Mucosa of gallbladder (tissue), 1 donor: ENCODE results near the gene SLC17A9. TPM values are rescaled to one million over a fixed set of nuclear protein-coding genes. Genes with fewer than 3 reads are reported as not detected.

Source experiments
- DNase-seq: peaks from one replicate; pipeline ENCODE4 v3.0.0-alpha.2; 2020; ENCODE audit warnings: low spot score
- total RNA-seq: library from RNA; stranded (reverse); gene quantifications from one replicate; pipeline ENCODE4 v1.2.1, GENCODE V29; 2021
- donor health status: DM: no; HTN: no; CAD: no.

Gene SLC17A9
- total RNA-seq, 1 donor from 2014 or later, result 19.8 TPM

DNA sequence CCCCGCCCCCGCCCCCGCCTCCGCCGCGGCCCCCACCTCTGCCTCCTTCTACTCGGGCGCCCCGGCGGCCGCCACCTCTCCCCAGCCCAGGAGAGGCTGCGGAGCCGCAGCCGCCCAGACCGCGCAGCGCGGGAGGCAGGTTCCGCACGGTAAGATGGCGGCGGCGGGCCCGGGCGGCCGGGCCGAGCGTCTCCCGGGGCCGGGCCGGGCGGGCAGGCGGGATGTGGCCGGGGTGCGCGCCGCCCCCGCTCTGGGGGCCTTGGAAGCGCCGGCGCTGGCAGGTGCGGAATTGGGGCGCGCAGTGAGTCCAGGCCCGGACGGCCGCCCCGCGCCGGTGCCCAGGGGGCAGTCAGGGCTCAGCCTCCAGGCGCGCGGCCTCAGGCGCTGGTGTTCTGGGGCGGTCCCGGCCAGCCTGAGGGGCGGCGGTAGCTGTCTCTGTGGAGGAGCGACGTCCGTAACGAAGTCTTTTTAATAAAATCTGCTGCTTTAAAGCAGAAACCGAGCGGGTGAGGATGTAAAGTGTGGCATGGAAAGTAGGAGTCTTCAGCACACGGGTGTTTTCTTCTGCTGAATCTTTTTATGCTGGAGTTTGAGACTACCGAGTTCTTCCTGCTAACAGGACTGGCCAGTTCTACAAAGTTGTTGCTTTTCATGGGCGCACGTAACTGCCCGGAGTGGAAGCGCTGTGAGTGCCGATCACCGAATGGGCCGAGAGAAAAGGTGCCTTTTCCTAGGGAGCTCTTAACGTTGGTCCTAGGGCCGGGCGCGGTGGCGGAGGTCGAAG is 14.2 kb upstream of the SLC17A9 start, which contains the start of gene GID8:
Gene GID8 (plus strand): TSS at position 43 of the 784 bp plus-strand sequence. CDS start 3,356 bp downstream, outside the sequence.
- DNase-seq, result no peak

DNA sequence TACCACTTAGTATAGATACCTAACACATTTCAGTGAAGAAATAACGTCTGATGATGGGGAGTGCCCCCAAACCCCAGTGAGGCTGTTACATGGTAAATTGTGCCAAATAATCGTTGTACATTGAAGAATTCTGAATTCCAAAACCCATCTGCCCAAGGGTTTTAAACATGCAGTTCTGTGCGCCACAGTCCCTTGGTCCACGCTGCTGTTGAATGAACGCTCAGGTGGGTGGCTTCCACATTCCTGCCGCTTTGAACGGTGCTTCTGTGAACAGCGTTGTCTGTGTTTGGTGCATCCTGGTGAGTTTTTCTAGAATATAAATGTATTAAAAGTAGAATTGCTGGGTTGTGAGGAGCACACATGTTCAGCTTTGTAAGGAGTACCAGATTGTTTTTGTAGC is 11.6 kb upstream of the SLC17A9 start:
- DNase-seq, result no peak

DNA sequence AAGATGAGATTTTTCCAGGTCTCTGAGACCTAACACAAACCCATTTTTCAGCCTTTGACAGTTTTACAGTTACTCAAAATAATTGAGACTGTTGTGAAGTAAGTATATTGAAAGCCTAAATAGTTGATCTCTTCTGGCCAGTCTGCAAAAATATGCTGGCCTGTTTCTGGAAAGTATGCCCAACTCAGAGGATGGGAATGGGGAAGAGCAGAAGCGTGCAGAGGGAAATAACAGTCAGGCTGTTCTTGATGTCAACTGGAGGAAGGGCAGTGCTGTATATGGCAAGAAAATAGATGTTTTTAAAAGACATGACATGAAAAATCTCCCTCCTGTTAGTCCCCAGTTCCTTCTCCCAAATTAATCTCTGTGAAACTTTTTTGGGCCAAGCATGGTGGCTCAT is 10.7 kb upstream of the SLC17A9 start:
- no peak for DNase-seq

DNA sequence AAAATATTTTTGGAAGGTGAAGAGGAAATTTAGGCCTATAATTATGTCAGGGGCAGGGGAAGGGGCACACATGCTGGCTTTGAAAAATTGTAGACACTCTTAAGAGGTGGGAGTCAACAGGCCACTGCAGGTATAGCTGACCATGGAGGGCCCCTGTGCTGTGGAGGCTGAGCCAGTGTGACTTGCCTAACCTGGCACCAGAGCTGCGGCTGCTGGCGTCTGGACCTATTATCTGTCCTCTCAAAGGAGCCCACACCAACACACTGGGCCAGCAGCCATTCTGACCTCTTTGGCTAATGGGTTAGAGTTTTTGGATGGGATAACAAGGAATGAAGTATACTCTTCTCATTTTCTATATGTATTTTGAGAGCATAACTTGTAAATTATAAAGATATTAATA is 10.1 kb upstream of the SLC17A9 start:
- no peak for DNase-seq

DNA sequence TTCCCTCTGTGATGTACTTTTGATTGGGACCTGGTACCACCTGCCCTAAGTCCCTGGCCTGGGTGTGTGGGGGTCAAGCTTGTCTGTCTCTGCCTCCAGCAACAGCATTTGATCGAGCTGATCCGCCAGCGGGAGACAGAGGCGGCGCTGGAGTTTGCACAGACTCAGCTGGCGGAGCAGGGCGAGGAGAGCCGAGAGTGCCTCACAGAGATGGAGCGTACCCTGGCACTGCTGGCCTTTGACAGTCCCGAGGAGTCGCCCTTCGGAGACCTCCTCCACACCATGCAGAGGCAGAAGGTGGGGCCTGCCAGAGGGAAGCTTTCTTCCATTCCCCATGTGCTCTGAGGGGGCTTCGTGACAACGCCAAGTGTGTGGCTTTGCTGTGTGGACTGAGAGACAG is 9.1 kb upstream of the SLC17A9 start:
- DNase-seq, result no peak

DNA sequence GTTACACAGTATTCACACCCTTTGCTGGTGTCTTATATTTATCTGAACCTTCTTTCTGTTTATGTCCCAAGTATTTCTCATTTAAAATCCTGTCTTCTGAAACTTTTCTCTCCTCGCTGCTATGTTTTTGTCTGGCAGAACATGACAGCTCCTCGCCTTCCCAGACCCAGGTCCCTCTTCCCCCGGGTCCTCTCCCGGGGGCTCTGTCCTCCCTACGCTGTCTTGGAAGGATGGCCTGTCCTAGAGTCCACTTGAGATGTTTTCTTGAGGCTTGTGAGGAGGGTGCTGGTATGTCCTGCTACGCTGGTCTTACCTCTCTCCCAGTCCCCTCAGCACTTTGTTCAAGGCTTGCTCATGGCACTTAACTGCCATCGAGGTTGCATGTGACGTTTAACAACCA is 8.3 kb upstream of the SLC17A9 start:
- no peak for DNase-seq

DNA sequence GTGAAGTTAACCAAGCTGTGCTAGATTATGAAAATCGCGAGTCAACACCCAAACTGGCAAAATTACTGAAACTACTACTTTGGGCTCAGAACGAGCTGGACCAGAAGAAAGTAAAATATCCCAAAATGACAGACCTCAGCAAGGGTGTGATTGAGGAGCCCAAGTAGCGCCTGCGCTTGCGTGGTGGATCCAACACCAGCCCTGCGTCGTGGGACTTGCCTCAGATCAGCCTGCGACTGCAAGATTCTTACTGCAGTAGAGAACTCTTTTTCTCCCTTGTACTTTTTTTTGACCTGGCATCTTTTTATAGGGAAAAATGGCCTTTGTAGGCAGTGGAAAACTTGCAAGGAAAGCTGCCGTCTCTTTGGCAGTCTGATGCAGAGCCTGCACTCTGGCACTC is 7.8 kb upstream of the SLC17A9 start:
- no peak for DNase-seq

DNA sequence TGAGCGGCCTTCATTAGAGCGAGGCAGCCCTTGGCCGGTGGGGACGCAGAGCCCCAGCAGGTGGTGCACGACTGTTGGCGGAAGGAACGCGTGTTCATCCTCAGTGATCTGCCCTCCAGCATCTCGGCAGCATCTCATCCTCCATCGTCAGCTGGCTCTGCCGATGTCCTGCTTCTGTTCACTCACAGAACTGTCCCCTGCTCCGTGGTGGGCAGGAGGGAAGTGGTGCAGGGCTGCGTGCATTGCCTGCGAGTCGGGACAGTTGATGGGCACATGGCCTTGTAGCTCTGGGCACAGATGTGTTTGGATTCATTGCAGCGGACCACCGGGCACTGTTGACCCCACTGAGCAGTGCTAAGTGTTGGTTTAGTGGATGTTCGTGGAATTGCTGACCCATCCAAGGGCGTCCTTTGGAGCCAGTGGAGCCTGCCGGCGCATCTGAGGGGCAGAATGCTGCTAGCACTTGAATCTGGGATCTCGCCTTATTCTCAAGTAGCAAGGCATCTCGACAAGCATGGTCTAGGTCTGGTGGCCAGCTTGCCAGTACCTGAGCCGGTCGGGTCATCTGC is 6.7 kb upstream of the SLC17A9 start:
- DNase-seq, result no peak

DNA sequence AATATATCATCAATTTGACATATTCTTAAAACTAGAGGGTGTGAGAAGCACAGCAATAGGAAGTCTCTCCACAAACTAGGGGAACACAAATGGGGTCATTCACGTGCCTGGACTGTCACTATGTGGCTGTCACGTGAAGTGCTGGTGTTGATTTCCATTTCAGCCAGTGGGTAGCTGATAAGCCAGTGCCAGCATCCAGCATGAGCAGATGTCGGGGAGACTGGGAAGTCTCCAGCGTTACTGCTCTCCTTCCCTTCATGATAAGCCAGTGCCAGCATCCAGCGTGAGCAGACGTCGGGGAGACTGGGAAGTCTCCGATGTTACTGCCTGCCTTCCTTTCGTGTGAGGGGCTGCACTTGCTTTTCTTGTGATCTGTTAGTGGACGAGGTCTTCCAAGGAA is 5.6 kb upstream of the SLC17A9 start:
- no peak for DNase-seq

DNA sequence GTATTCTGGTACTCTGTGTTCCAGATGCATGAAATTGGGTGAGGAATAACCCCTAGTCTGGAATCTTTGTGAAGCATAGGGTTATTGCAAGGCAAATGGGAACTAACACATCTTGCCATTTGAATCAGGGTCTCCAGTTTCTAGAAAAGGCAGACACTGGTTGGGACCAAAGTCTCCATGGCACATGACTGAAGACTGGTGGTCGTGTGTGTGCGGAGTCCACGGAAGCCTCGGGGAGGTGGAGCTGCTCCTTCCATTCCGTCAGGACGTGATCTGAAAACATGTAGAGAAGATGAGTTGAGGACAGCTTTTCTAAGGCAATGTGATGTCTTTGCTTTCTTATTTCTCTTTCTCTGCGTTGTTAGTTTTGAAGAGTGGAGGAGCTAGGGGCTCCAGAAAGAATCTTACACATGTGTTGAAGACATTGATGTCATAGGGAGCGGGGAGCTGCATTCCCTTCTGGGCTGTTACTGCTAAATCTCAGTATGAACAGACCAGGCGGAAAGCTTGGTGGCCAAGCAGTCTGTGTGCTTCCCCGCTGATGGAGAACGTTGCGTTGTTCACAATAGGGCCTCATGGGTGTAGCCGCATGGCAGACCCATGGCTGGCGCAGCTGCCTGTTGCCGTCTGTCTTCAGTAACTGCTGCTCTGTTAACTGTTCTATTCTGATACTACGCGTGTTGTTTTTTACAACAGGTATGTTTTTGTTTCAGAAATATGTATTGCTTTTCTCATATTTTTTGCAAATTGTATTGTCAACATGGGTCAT is 4.8 kb upstream of the SLC17A9 start:
- no peak for DNase-seq

DNA sequence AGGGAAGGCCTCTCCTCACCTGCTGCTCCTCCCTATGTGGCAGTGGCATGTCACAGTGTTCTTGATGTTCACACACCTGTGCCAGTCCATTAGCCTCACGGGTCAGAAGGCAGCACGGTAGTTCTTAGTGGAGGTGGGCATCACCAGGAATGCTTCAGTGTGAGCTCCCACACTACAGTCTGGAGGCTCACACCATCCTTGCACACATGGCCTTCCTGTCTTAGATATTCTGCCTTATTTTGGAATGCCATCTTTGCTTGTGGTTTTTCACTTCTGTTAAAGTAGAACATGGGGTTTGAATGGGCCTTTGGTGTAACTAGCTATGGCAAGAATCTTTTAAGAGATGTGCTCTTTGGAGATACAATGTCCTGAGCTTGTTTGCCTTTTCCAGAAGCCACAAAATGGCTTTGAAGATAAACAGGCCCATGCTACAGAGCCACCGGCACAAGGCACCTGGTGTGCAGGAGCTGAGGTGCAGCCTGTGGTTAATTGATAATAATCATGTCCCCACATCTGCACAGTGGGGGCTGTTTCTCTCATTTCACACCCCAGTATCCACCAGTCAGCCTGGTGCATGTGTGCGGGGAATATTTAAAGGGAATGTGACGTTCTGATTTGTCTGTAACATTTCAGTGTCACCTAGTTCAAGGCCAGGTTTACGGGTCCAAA is 3.2 kb upstream of the SLC17A9 start:
- DNase-seq, result no peak

DNA sequence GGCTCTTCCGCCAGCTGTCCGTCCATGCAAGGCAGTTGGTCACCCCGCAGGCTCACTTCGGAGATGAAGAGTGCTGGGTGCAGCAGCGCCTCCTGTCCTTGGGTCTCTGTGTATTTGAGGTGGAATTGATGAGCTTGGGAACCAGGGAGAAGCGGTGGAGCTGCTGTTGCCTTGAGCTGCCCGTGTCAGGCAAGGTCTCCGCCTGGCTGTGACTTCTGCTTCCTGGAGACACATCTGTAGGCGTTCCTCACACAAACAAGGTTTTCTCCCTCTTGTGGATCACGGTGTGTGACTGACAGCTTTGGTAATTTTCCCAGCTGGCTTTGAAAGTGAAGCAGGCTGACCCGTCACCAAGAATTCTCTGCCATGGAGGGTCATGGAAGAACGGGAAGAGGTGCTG is 2.5 kb upstream of the SLC17A9 start:
- no peak for DNase-seq

DNA sequence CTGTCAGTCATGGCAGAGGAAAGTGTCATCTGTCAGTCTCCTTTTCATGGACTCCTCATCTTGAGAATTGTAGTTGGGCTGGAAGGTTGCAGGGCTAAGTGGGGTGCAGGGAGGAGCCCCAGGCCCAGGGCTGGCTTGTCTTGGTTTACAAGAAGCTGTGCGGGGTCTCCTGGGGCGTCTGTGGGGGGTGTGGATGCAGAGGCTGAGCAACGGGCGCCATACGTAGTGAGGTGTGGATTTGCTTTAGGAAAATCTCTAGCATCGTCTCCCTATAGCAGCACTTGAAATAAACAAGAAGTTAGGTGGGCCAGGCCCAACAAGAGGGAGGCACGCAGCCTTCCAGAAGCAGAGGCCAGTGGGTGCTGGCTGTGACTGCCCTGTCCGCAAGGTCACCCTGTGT is 1.8 kb upstream of the SLC17A9 start:
- DNase-seq, result no peak

DNA sequence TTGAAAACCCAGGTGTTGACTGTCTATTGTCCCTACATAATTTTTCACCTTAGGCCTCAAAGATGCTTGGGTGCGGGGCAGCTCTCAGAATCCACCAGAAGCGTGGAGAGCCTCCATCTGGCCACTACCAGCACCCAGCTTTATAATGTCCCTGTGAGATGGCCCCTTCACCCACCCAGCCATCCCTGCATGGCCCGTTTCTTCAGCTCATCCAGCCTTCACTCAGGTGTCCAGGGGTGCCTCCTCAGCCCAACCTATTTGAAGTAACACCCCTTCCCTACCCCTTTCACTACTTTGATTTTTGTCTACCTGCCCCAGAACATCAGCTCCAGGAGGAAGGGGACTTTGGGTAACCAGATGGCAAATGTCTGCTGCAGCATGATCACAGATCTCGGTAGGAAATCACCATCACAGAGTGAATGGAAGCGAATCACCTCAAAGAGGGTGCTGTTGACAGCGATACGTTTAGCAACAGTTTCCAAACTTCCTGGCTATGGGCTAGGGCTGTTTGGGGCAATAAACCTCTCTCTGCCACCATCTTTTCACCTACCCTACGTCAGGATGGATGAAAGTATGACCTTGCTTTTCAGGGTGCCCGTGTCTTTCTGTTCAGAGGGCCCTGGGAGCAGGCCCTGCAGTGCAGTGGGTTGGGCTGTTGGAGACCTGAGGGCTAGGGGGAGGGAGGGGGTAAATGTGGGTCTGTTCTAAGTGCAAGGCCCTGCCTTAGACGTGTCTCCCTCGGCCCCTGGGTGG is 1.2 kb upstream of the SLC17A9 start:
- DNase-seq, result no peak

DNA sequence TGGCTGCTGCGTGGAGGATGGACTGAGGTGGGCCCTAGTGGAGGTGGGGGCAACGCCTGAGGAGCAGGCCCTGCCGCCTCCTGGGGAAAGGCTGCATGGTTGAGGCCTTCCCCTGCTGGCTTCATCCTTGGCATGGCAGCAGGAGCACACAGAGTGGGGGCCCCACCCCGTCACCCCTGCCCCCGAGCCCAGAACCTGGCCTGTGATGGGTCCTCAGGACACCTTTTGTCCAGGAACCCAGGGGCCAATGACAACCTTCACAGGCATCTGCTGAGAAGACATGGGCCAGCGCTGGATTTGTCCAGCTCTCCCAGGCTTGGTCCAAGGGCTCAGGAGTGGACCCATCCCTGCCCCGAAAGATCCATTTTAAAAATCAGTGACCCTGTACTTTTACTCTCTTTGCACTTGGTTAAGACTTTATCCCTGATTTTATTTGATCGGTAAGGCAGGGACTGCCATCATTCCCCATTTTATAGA is 575 bp upstream of the SLC17A9 start:
- DNase-seq, result no peak

DNA sequence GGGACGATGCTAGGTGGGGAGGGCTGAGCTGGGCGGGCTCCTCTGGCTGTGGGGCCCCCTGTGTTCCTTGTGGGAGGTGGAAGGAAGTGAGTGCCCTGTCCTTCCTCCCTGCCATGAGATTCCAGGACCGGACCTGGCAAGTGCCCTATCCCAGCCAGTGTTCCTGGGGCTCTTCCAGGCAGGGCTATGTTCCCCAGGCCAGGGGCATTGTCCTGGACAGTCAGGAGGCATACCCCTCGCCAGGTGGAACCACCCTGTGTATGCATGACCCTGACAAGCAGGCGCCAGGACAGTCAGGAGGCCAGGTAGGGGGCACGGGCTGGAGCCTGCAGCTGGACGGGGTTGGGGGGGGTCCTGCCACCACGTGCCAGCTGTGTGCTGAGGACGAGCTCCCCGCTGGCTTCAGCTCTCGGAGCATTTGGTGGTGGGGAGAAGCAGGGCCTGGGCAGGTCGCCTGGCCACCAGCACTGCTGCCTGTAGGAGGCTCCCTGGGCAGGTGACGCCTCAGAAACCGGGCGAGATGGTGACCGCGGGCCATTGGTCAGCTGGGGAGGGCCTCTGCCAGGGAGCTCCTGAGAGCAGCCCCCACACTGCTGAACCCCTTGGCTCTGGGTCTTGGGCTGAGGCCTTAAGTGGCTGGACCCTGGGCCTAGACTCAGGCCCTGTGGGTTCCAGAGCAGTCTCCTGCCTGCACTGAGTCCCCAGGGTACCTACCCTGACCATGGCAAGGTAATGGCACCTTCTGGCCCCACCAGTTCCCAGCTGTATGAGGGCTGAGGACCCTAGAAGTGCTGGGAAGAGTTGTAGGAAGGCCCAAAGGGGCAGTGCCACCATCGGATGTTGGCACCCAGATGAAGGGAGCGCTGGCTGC is 694 bp downstream of the SLC17A9 start:
- DNase-seq, result no peak

DNA sequence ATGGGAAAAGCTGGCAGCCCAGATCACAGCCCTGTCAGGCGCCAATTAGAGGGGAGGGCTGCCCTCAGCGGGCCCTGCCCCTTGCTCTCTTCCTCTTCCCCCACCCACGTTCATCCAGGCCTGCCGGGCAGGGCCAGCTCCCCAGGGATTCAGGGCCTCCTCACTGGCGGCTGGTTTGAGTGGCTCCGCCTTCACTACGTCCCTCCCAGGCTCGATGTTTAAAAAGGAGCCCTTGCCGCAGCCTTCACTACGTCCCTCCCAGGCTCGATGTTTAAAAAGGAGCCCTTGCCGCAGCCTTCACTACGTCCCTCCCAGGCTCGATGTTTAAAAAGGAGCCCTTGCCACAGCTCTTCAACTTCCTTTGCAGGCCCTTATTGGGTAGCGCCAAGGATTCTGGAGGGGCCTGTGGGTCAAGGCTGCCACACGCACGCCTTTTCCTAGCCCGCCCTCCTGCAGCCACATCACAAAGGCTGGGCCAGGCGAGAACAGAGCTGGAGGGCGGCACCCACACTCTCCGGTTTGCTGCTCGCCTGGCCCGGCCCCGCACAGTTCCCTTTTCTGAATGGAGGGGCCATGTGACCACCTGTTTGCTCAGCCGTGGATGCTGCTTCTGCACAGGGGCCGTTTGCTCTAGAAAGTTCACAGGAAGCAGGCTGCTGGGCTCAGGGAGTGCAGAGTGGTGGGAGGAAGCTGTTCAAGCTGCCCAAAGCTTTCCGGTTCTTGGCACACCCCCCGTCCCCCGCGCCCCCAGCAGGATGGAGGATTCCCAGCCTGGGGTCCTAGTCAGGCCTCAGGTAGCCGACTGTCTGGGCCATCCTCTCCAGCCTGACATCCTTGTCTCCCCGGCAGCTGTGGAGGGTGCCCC is 1.6 kb downstream of the SLC17A9 start:
- peak; percentile 77 for DNase-seq

DNA sequence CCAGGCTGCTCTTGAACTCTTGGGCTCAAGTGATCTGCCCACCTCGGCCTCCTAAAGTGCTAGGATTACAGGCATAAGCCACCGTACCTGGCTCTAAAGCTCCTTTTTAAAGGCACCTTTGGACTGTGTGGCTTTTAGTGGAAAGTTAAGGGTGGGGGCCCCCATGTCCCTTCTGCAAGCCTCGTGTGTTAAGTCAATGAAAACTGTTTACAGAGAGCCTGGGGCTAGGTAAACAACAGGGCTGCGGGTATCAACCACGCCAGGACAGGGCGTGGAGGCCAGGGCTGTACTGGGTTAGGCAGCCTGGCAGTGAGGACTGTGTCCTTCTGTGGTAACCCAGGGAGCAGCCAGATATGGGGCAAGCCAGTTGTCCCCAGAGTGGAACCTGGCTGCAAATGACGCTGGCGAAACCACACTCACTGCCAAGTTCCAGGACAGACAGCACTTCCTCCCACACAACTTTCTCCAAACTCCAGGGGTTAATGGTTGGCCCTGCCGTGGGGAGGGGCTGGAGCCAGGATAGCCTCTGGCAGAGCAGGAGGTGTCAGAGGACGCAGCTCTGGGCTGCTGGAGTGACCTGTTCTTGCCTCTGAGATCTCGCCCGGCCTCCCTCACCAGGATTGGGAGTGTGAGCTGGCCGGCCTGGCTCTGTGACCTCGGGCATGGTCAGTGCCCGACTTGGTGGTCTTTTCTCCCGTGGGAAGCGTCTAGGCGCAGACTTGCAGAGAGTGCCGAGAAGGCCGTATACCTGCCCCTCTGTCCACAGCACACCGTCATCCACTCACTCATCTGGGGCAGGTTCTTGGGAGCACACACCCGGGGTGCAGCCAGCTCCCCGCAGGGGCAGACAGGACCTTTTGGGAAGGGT is 3.2 kb downstream of the SLC17A9 start:
- peak; percentile 29 for DNase-seq
